ENCODE measurements around the gene MPRIP. TPM values are rescaled to one million over a fixed set of nuclear protein-coding genes. Genes with fewer than 3 reads are reported as not detected.

The MPRIP gene
- total RNA-seq, 1 experiment from 2014 or later = 1,274 TPM

GRCh38 chr17:16997514-16998429 is 44.5 kb upstream of the MPRIP start:
- H4K20me1 ChIP-seq (ENCODE audit: low read length) = no peaks in the 10 kb centered on the region
- TF ChIP-seq EZH2phosphoT487 (IDR thresholded peaks at IDR 0.05; ENCODE audit: borderline replicate concordance, low read length) (no peak), CTCF (conservative IDR thresholded peaks at IDR 0.05; ENCODE audit: low read depth, low read length) (peak; percentile 58)
- H3K4me2 ChIP-seq (ENCODE audit: low read length) = no peak overlapping the region
- peaks cover 4% of the 10 kb centered on the region; the same call in 1 of the 2 replicates for H3K4me1 ChIP-seq (ENCODE audit: insufficient read depth, low read length)
- intact Hi-C loops (cut with micrococcal nuclease) = no loop called here
- no peak overlapping the region for H3K9ac ChIP-seq (ENCODE audit: low read length)
- DNase-seq (peak; percentile 28), ATAC-seq (peak; percentile 8; the same call in 1 of the 2 replicates)
- no peak overlapping the region for H2AFZ ChIP-seq (ENCODE audit: low read length)
- ChIA-PET POLR2A (ENCODE audit: unreplicated experiment) (no interaction called here), CTCF (no interaction called here)
- H3K79me2 ChIP-seq (ENCODE audit: low read length) = no peaks in the 10 kb centered on the region
- no peaks in the 10 kb centered on the region for H3K36me3 ChIP-seq (ENCODE audit: low read depth, low read length)
- H3K9me2 ChIP-seq (replicated peaks; ENCODE audit: low read length) = no peaks in the 10 kb centered on the region
- H3F3A ChIP-seq (ENCODE audit: low read length, unreplicated experiment) = no peaks in the 10 kb centered on the region
- no TSS peak for BruUV-seq (replicated peaks)
- no peaks in the 10 kb centered on the region for H3K9me3 ChIP-seq (ENCODE audit: low read length)
- no peak overlapping the region for H3K4me3 ChIP-seq (ENCODE audit: low read length)
- no peak overlapping the region for H3K27ac ChIP-seq (ENCODE audit: low read length)
- no peaks in the 10 kb centered on the region for H3K27me3 ChIP-seq (ENCODE audit: low read length)

DNA sequence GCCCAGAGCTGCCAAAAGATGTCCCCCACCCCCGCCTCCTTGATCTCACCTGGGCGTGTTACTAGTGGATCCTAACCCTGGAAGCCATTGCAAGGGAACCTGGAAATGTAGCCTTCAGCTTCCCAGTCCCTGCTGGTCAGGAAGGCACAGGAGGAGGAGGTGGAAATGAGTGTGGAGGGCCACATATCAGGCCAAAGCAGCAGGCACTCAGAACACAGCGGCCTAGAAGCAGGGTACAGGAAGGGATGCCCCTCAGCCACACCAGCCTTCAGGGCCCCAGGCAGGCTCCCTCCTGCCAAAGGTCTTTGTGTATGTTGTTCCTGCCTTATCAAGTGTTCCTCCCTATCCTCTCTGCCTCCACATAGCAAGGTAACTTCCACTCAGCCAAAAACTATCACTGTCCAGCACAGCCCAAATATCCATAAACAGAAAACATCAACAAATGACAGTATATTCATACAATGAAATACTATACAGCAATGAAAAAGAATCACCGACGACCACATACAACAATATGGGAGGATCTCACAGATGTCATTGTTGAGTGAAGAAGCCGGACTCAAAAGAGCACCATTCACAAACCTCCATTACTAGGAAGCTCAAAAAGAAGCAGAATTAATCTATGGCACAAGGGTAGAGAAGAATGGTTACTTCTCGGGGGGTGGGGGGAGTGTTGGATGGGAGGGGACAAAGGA is 42.2 kb upstream of the MPRIP start:
- H3K9ac ChIP-seq (ENCODE audit: low read length) = no peak overlapping the region
- no peak overlapping the region for H3K27ac ChIP-seq (ENCODE audit: low read length)
- POLR2A ChIA-PET (ENCODE audit: unreplicated experiment) = no interaction called here
- H4K20me1 ChIP-seq (ENCODE audit: low read length) = no peaks in the 10 kb centered on the region
- H3K4me2 ChIP-seq (ENCODE audit: low read length) = no peak overlapping the region
- no peaks in the 10 kb centered on the region for H3K27me3 ChIP-seq (ENCODE audit: low read length)
- no TSS peak for BruUV-seq (replicated peaks)
- no peaks in the 10 kb centered on the region for H3F3A ChIP-seq (ENCODE audit: low read length, unreplicated experiment)
- no peaks in the 10 kb centered on the region for H3K79me2 ChIP-seq (ENCODE audit: low read length)
- TF ChIP-seq CTCF (conservative IDR thresholded peaks at IDR 0.05; ENCODE audit: low read depth, low read length) (no peak), EZH2 (IDR thresholded peaks at IDR 0.05; ENCODE audit: low read length, unreplicated experiment) (no peak), EZH2phosphoT487 (IDR thresholded peaks at IDR 0.05; ENCODE audit: borderline replicate concordance, low read length) (no peak)
- H3K9me3 ChIP-seq (ENCODE audit: low read length) = no peaks in the 10 kb centered on the region
- no peak overlapping the region for H2AFZ ChIP-seq (ENCODE audit: low read length)
- H3K36me3 ChIP-seq (ENCODE audit: low read depth, low read length) = no peaks in the 10 kb centered on the region
- DNase-seq (no peak), ATAC-seq (no peak)
- intact Hi-C loops (cut with micrococcal nuclease) = loop anchor here (5.0 to 10.0 kb wide), 2 partner anchors 47 to 155 kb away; no protein-coding TSS in a partner anchor
- peaks cover 4% of the 10 kb centered on the region; the same call in 1 of the 2 replicates for H3K4me1 ChIP-seq (ENCODE audit: insufficient read depth, low read length)
- H3K9me2 ChIP-seq (replicated peaks; ENCODE audit: low read length) = no peaks in the 10 kb centered on the region
- CTCF ChIA-PET = no interaction called here
- no peak overlapping the region for H3K4me3 ChIP-seq (ENCODE audit: low read length)
